OCI-LY7 (cell line): ENCODE data around the gene CFAP61. TPM values are rescaled to one million over a fixed set of nuclear protein-coding genes. Genes with fewer than 3 reads are reported as not detected.

Experiments
- BruUV-seq: library from RNA; stranded (reverse); fragments of 400-500 nt; replicated peaks from 2 replicates; lab custom pipeline; 2021; lab: Mats Ljungman, UMichigan
- CTCF ChIA-PET: fragments of 300-600 bp; sonication (Branson Sonifier 250); formaldehyde crosslinking; loops from one replicate; lab custom pipeline; 2022; ENCODE audit warnings: antibody characterized with exemption; ENCODE audit not compliant: unreplicated experiment; lab: Charles Lee
- POLR2A ChIA-PET: fragments of 300-600 bp; sonication (Branson Sonifier 250); formaldehyde crosslinking; loops from one replicate; lab custom pipeline; 2022; ENCODE audit warnings: antibody characterized with exemption; lab: Charles Lee
- DNase-seq: peaks from one replicate; pipeline ENCODE4 v3.0.0-alpha.2; 2015; ENCODE audit warnings: low spot score
- H2AFZ ChIP-seq: fragments of 200-600 bp; sonication (generic), shearing (Covaris generic); 2 replicates; pipeline ENCODE4 v1.6.1; 2014; ENCODE audit warnings: mild to moderate bottlenecking, antibody characterized with exemption, low read length, moderate library complexity
- H3K27ac ChIP-seq: fragments of 200-600 bp; sonication (generic); 2 replicates; pipeline ENCODE4 v1.5.1; 2014; ENCODE audit warnings: mixed run types, low read depth, mild to moderate bottlenecking, moderate library complexity, low read length, inconsistent platforms; ENCODE audit not compliant: poor library complexity, severe bottlenecking
- H3K36me3 ChIP-seq: fragments of 200-600 bp; sonication (generic); 2 replicates; pipeline ENCODE4 v1.6.1; 2014; ENCODE audit warnings: mild to moderate bottlenecking, antibody characterized with exemption, low read length, moderate library complexity, mixed read lengths; ENCODE audit not compliant: insufficient read depth
- H3K4me1 ChIP-seq: fragments of 200-600 bp; sonication (generic); 2 replicates; pipeline ENCODE4 v1.5.1; 2014; ENCODE audit warnings: mild to moderate bottlenecking, low read length; ENCODE audit not compliant: insufficient read depth, poor library complexity, severe bottlenecking
- H3K4me2 ChIP-seq: fragments of 200-600 bp; sonication (generic); 2 replicates; pipeline ENCODE4 v1.6.1; 2014; ENCODE audit warnings: mild to moderate bottlenecking, low read length
- H3K4me3 ChIP-seq: fragments of 200-600 bp; sonication (generic); 2 replicates; pipeline ENCODE4 v1.5.1; 2014; ENCODE audit warnings: mild to moderate bottlenecking, low read depth, low read length; ENCODE audit not compliant: poor library complexity, severe bottlenecking
- H3K79me2 ChIP-seq: fragments of 200-600 bp; sonication (generic); 2 replicates; pipeline ENCODE4 v1.6.1; 2016; ENCODE audit warnings: low read depth, mild to moderate bottlenecking, low read length, moderate library complexity, mixed read lengths; ENCODE audit not compliant: insufficient read depth
- H3K9me2 ChIP-seq: fragments of 200-600 bp; sonication (generic); 2 replicates; pipeline ENCODE4 v1.6.1; 2016; ENCODE audit warnings: mild to moderate bottlenecking, low read length, mixed read lengths; ENCODE audit not compliant: insufficient read depth
- H3K9me3 ChIP-seq: fragments of 200-600 bp; sonication (generic); 2 replicates; pipeline ENCODE4 v1.6.1; 2014; ENCODE audit warnings: mild to moderate bottlenecking, mixed run types, low read length, mixed read lengths
- H4K20me1 ChIP-seq: fragments of 200-600 bp; sonication (generic); 2 replicates; pipeline ENCODE4 v1.6.1; 2014; ENCODE audit warnings: mild to moderate bottlenecking, antibody characterized with exemption, low read length, moderate library complexity, mixed read lengths; ENCODE audit not compliant: insufficient read depth
- CTCF ChIP-seq: fragments of 200-600 bp; sonication (generic); conservative IDR thresholded peaks from 2 replicates; pipeline ENCODE4 v1.5.1; 2014; ENCODE audit warnings: mild to moderate bottlenecking, antibody characterized with exemption, low read length, moderate library complexity, mixed read lengths
- EZH2phosphoT487 ChIP-seq: fragments of 200-600 bp; sonication (generic); IDR thresholded peaks from 2 replicates; pipeline ENCODE4 v1.6.1; 2018; ENCODE audit warnings: low read depth, borderline replicate concordance, mild to moderate bottlenecking, mixed run types, antibody characterized with exemption, low read length, moderate library complexity, mixed read lengths
- intact Hi-C: fragments of 100-400 bp; cut with micrococcal nuclease; formaldehyde crosslinking; loops from one replicate; pipeline ENCODE4 v1.10.0; 2022; ENCODE audit not compliant: unreplicated experiment
- total RNA-seq, 2 experiments: library from RNA; depleted of rRNA in 1 of 2; stranded (reverse); fragments of >200 nt in 1 of 2; shearing (Covaris generic) in 1 of 2; gene quantifications; 2 replicates each; pipeline ENCODE4 v1.2.3, GENCODE V29; 2014 to 2022

Gene CFAP61
- total RNA-seq, 2 experiments from 2014 or later = 0.06 TPM; not detected in 1

DNA sequence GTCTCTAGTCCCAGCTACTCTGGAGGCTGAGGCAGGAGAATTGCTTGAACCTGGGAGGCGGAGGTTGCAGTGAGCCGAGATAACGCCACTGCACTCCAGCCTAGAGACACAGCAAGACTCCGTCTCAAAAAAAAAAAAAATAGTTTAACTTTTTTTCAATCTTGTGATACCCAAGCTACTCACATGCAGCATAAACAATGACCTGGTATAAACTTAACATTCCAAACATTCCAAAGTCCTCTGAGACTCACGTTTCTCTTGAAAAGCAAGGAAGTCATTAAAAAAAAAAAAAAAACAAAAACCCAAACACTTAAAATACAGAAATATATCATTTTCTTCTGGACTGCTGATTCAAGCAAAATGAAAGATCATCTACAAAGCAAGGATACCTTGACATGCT is 14.4 kb upstream of the CFAP61 start:
- H3K27ac ChIP-seq = no peak overlapping the region
- peaks cover 99% of the 10 kb centered on the region for H3K36me3 ChIP-seq
- POLR2A ChIA-PET = interaction anchor here (0.7 kb wide), 1 partner anchor 10 kb away, joined by 3 read pairs; no protein-coding TSS in a partner anchor
- no peaks in the 10 kb centered on the region for H3K9me2 ChIP-seq
- CTCF ChIA-PET = no interaction called here
- H3K4me2 ChIP-seq = no peak overlapping the region
- TF ChIP-seq CTCF (no peak), EZH2phosphoT487 (no peak)
- no peaks in the 10 kb centered on the region for H3K9me3 ChIP-seq
- no peaks in the 10 kb centered on the region for H3K79me2 ChIP-seq
- no peak for DNase-seq
- no TSS peak for BruUV-seq
- intact Hi-C loops = no loop called here
- no peak overlapping the region for H2AFZ ChIP-seq
- H4K20me1 ChIP-seq = no peaks in the 10 kb centered on the region
- H3K4me3 ChIP-seq = no peak overlapping the region
- no peaks in the 10 kb centered on the region for H3K4me1 ChIP-seq

DNA sequence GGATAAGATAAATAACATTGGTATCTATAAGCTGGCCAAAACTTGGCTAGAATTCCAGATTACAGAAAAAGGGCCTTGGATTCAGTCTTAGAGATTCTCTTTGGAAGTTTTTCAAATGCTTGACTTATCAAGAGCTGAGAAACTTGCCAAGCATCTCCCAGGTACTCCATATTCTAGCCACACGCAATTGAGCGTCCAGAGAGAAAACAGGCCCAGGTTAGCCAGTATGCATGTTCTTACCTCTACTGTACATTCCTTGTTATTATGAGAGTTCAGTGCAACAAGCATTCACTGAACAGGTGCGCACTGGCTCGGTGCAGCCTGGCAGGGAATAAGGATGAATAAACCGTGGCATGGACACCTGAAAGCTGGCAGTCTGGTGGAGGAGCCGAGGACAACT is 13.7 kb upstream of the CFAP61 start:
- DNase-seq = no peak
- no peaks in the 10 kb centered on the region for H3K9me3 ChIP-seq
- no TSS peak for BruUV-seq
- peaks cover 99% of the 10 kb centered on the region for H3K36me3 ChIP-seq
- H3K4me1 ChIP-seq = no peaks in the 10 kb centered on the region
- no peak overlapping the region for H3K4me3 ChIP-seq
- ChIA-PET POLR2A (no interaction called here), CTCF (no interaction called here)
- no peaks in the 10 kb centered on the region for H4K20me1 ChIP-seq
- H2AFZ ChIP-seq = no peak overlapping the region
- no peaks in the 10 kb centered on the region for H3K79me2 ChIP-seq
- H3K4me2 ChIP-seq = no peak overlapping the region
- no peak for TF ChIP-seq EZH2phosphoT487
- no peak for TF ChIP-seq CTCF
- intact Hi-C loops = no loop called here
- no peak overlapping the region for H3K27ac ChIP-seq
- no peaks in the 10 kb centered on the region for H3K9me2 ChIP-seq

GRCh38 chr20:20039752-20040387 is 12.5 kb upstream of the CFAP61 start:
- no TSS peak for BruUV-seq
- no peaks in the 10 kb centered on the region for H4K20me1 ChIP-seq
- H3K4me3 ChIP-seq = no peak overlapping the region
- H3K4me1 ChIP-seq = no peaks in the 10 kb centered on the region
- no peak overlapping the region for H3K4me2 ChIP-seq
- no peak for TF ChIP-seq EZH2phosphoT487
- TF ChIP-seq CTCF = no peak
- intact Hi-C loops = no loop called here
- DNase-seq = no peak
- H3K79me2 ChIP-seq = no peaks in the 10 kb centered on the region
- peaks cover 99% of the 10 kb centered on the region for H3K36me3 ChIP-seq
- no peaks in the 10 kb centered on the region for H3K9me2 ChIP-seq
- no peak overlapping the region for H2AFZ ChIP-seq
- POLR2A ChIA-PET = interaction anchor here (1.2 to 1.5 kb wide), 2 partner anchors 11 to 13 kb away, joined by 3 to 6 read pairs; partner anchors contain the start of genes CFAP61 and CRNKL1
- H3K27ac ChIP-seq = no peak overlapping the region
- CTCF ChIA-PET = no interaction called here
- H3K9me3 ChIP-seq = no peaks in the 10 kb centered on the region
